Mesenteric fat pad (tissue), 1 donor: ENCODE measurements around the gene CACNG8. TPM values are rescaled to one million over a fixed set of nuclear protein-coding genes. Genes with fewer than 3 reads are reported as not detected.
"Not testable (repeated sequence)": the region's sequence is repeated elsewhere in the genome, so short reads cannot be mapped to it uniquely, and the experiment has no call there.

Source experiments
- DNase-seq: peaks from one replicate; pipeline ENCODE4 v3.0.0-alpha.2; 2020; ENCODE audit warnings: low spot score
- total RNA-seq: library from RNA; stranded (reverse); fragmentation: NEBNext Ultra II Directional; extraction: Animal tissue kit (Norgen Biotek cat#: 25700); gene quantifications from one replicate; pipeline ENCODE4 v1.2.1, GENCODE V29; 2021
- donor health status: DM: yes; HTN: yes; CAD: no.

Gene CACNG8
- total RNA-seq, 1 donor from 2014 or later, result not detected

DNA sequence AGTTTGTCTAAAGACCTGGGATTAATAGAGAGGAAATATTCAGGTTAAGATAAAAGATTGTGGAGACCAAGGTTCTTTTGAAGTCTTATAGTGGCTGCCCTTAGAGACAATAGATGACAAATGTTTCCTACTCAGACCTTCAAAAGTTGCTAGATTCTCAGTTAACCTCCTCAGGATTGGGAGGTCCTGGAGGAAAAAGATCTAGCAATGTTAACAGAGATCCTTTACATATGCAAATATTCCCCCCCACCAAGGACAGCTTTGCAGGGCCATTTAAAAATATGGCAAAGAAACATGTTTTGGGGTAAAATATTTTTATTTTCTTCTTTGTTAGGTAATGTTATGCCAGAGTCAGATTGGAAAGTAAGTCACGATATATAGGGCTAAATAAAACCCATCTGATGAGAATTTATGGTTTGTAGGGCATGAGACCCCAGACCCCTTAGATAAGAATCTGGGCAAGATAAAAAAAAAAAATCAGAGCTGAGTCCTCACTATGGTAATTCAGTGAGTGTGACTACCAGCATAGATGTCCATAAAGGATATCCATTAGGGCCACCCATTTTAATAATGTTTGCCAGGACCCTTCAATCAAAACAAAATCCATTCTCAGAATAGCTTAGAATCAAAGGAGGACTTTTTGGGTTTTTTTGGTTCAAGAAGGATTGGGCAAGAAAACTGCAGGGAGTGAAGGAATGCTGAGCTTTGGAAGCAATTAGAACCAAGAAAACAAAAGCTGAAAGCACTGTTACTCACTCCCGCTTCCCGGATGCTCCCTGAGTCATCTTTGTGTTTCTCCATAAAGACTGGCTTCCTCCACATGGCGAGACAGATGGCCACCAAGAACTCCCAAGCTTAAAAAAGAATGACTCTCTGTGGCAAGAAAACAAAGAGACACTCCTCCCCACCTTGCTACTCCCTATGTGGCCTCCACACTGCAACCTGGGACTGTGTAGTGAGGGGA lies 72.8 kb downstream of the CACNG8 start:
- DNase-seq, result no peak

DNA sequence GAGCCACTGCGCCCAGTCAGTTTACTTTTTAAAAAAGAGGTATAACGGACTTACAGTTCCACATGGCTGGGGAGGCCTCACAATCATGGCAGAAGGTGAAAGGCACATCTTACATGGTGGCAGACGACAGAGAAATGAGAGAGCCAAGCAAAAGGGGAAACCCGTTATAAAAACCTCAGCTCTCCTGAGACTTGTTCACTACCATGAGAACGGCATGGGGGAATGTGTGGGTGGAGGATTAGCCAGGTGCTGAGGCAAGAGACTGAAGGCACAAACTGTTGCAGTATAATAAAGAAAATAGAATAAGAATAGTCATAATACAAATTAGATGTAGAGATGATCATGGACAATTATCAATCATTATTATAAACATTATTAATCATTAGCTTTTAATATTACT lies 73.8 kb downstream of the CACNG8 start:
- DNase-seq, result not testable (repeated sequence)

Other genes starting within 250 kb of the CACNG8 start
- gene NLRP12, start 138.6 kb upstream of the CACNG8 start, total RNA-seq, result 4.4 TPM
- 270 TPM for gene MYADM, start 95.1 kb upstream of the CACNG8 start, total RNA-seq
- not detected for gene PRKCG, start 80.7 kb upstream of the CACNG8 start, total RNA-seq
- not detected for gene CACNG7, start 53.7 kb upstream of the CACNG8 start, total RNA-seq
- not detected for gene CACNG6, start 28.7 kb downstream of the CACNG8 start, total RNA-seq
- gene VSTM1, start 101.0 kb downstream of the CACNG8 start, total RNA-seq, result not detected
- not detected for gene TARM1, start 118.4 kb downstream of the CACNG8 start, total RNA-seq
- gene OSCAR, start 137.9 kb downstream of the CACNG8 start, total RNA-seq, result 6.6 TPM
- gene NDUFA3, start 139.9 kb downstream of the CACNG8 start, total RNA-seq, result 113 TPM
- gene TFPT, start 152.7 kb downstream of the CACNG8 start, total RNA-seq, result 16.7 TPM
- gene PRPF31, start 152.8 kb downstream of the CACNG8 start, total RNA-seq, result 45.5 TPM
- 31.5 TPM for gene CNOT3, start 174.8 kb downstream of the CACNG8 start, total RNA-seq
- gene LENG1, start 196.8 kb downstream of the CACNG8 start, total RNA-seq, result 4.4 TPM
- 1.6 TPM for gene TMC4, start 210.2 kb downstream of the CACNG8 start, total RNA-seq
- gene MBOAT7, start 226.6 kb downstream of the CACNG8 start, total RNA-seq, result 40.9 TPM
- 24.6 TPM for gene TSEN34, start 228.4 kb downstream of the CACNG8 start, total RNA-seq
- gene RPS9, start 237.9 kb downstream of the CACNG8 start, total RNA-seq, result 923 TPM